ENCODE measurements around the gene AFAP1.
A peak's percentile ranks its signal among the peaks of the same experiment; 100 is the strongest.

AFAP1 gene

GRCh38 chr4:7908668-7909067, 31.0 kb downstream of the AFAP1 start:
- no peak for TF ChIP-seq FOXP2 (optimal IDR thresholded peaks at IDR 0.05; ENCODE audit: borderline replicate concordance, extremely low read depth, extremely low read length, insufficient read depth)
- no peak for TF ChIP-seq TAF1 (IDR thresholded peaks at IDR 0.05; ENCODE audit: borderline replicate concordance, insufficient read depth, low read length)
- no peak for TF ChIP-seq SIN3A (IDR thresholded peaks at IDR 0.05; ENCODE audit: borderline replicate concordance, insufficient read depth, low read length)
- no peak for TF ChIP-seq REST (IDR thresholded peaks at IDR 0.05; ENCODE audit: insufficient read depth in 1 of 2, low read depth in 2 of 2, low read length in 2 of 2)
- no peak for TF ChIP-seq POLR2AphosphoS5 (IDR thresholded peaks at IDR 0.05; ENCODE audit: low read depth, low read length)

GRCh38 chr4:7907142-7907541, 32.5 kb downstream of the AFAP1 start:
- TF ChIP-seq REST (IDR thresholded peaks at IDR 0.05; ENCODE audit: insufficient read depth in 1 of 2, low read depth in 2 of 2, low read length in 2 of 2) (no peak), TAF1 (IDR thresholded peaks at IDR 0.05; ENCODE audit: borderline replicate concordance, insufficient read depth, low read length) (no peak), POLR2AphosphoS5 (IDR thresholded peaks at IDR 0.05; ENCODE audit: low read depth, low read length) (no peak), FOXP2 (optimal IDR thresholded peaks at IDR 0.05; ENCODE audit: borderline replicate concordance, extremely low read depth, extremely low read length, insufficient read depth) (no peak), SIN3A (IDR thresholded peaks at IDR 0.05; ENCODE audit: borderline replicate concordance, insufficient read depth, low read length) (no peak)

GRCh38 chr4:7906171-7906701, 33.4 kb downstream of the AFAP1 start:
- TF ChIP-seq TAF1 (IDR thresholded peaks at IDR 0.05; ENCODE audit: borderline replicate concordance, insufficient read depth, low read length) (no peak), REST (IDR thresholded peaks at IDR 0.05; ENCODE audit: insufficient read depth in 1 of 2, low read depth in 2 of 2, low read length in 2 of 2) (no peak), SIN3A (IDR thresholded peaks at IDR 0.05; ENCODE audit: borderline replicate concordance, insufficient read depth, low read length) (0 out of 2 replicates have a peak, but pooled peaks have one; percentile 28), FOXP2 (optimal IDR thresholded peaks at IDR 0.05; ENCODE audit: borderline replicate concordance, extremely low read depth, extremely low read length, insufficient read depth) (no peak)

GRCh38 chr4:7904952-7905915, 34.4 kb downstream of the AFAP1 start:
- TF ChIP-seq POLR2AphosphoS5 (IDR thresholded peaks at IDR 0.05; ENCODE audit: low read depth, low read length) (no peak), REST (IDR thresholded peaks at IDR 0.05; ENCODE audit: insufficient read depth in 1 of 2, low read depth in 2 of 2, low read length in 2 of 2) (no peak), TAF1 (IDR thresholded peaks at IDR 0.05; ENCODE audit: borderline replicate concordance, insufficient read depth, low read length) (no peak), SIN3A (IDR thresholded peaks at IDR 0.05; ENCODE audit: borderline replicate concordance, insufficient read depth, low read length) (no peak), FOXP2 (optimal IDR thresholded peaks at IDR 0.05; ENCODE audit: borderline replicate concordance, extremely low read depth, extremely low read length, insufficient read depth) (no peak)

Measured in PFSK-1 (cell line).